PFSK-1 (cell line): ENCODE data around the gene BMERB1.

Experiments
- POLR2AphosphoS5 ChIP-seq: IDR thresholded peaks from 2 replicates; pipeline ENCODE4 v1.6.1; 2012; ENCODE audit warnings: low read depth, mild to moderate bottlenecking, control low read depth, low read length, moderate library complexity
- REST ChIP-seq, 2 experiments: IDR thresholded peaks; 2 replicates each; pipeline versions ENCODE4 v1.6.1 to v1.8.0; 2011 to 2012; ENCODE audit warnings: low read depth in 2 of 2, low read length in 2 of 2, control low read depth in 1 of 2, inconsistent platforms in 1 of 2, mild to moderate bottlenecking in 1 of 2, moderate library complexity in 1 of 2; ENCODE audit not compliant: insufficient read depth in 1 of 2
- SIN3A ChIP-seq: IDR thresholded peaks from 2 replicates; pipeline ENCODE4 v1.6.1; 2012; ENCODE audit warnings: mild to moderate bottlenecking, low read length, moderate library complexity, borderline replicate concordance; ENCODE audit not compliant: insufficient read depth
- TAF1 ChIP-seq: IDR thresholded peaks from 2 replicates; pipeline ENCODE4 v1.6.1; 2012; ENCODE audit warnings: low read length, control low read depth, borderline replicate concordance; ENCODE audit not compliant: insufficient read depth

- TF ChIP-seq TAF1 = no peak
- TF ChIP-seq POLR2AphosphoS5 = no peak
- no peak for TF ChIP-seq REST (IDR thresholded peaks at IDR 0.05; ENCODE audit: insufficient read depth in 1 of 2, low read depth in 2 of 2, low read length in 2 of 2)
- TF ChIP-seq SIN3A = no peak
Observed at GRCh38 chr16:15521390-15521757, 87.0 kb downstream of the BMERB1 start.
